K562 (cell line): ENCODE data around the gene LILRB3. TPM values are rescaled to one million over a fixed set of nuclear protein-coding genes. Genes with fewer than 3 reads are reported as not detected.

Experiments
- NR1H2 ChIP-seq: sonication (generic); formaldehyde crosslinking; IDR thresholded peaks from 2 replicates; pipeline ENCODE4 v1.4.0; 2020; ENCODE audit warnings: mild to moderate bottlenecking, missing genetic modification reagents
- NR2F6 ChIP-seq: fragments of 450-650 bp; formaldehyde crosslinking; IDR thresholded peaks from 2 replicates; pipeline ENCODE4 v1.4.0; 2020; ENCODE audit warnings: mild to moderate bottlenecking
- POLR2G ChIP-seq: fragments of 200-400 bp; formaldehyde crosslinking; IDR thresholded peaks from 2 replicates; pipeline ENCODE4 v1.6.1; 2017; ENCODE audit warnings: low read depth, mild to moderate bottlenecking, antibody characterized with exemption, low read length, moderate library complexity
- ZNF318 ChIP-seq, 2 experiments: fragments of 450-650 bp; IDR thresholded peaks; 2 replicates each; pipeline ENCODE4 v1.6.1; 2016; ENCODE audit warnings: mild to moderate bottlenecking in 2 of 2, borderline replicate concordance in 1 of 2, low read depth in 1 of 2, moderate library complexity in 1 of 2
- ZNF609 ChIP-seq: sonication (generic); formaldehyde crosslinking; IDR thresholded peaks from 2 replicates; pipeline ENCODE4 v1.8.1; 2023; ENCODE audit warnings: missing genetic modification reagents, mild to moderate bottlenecking, borderline replicate concordance
- polyA plus RNA-seq, 8 experiments: library from polyadenylated mRNA; depleted of rRNA in 4 of 8; stranded (reverse) in 5 of 8; unstranded in 3 of 8; fragments of >200 nt; fragmentation: Nextera tagmentation in 2 of 8; fragmentation: Illumina TruSeq in 1 of 8; extraction: Ambion mirVana in 2 of 8; extraction: Trizol in 1 of 8; gene quantifications; 2 replicates each; pipeline versions ENCODE4 v1.2.1 to v1.2.3, GENCODE V29; 2011 to 2014; ENCODE audit warnings: inconsistent platforms in 1 of 8, missing spikeins in 1 of 8
- total RNA-seq, 7 experiments: library from RNA; depleted of rRNA in 6 of 7; stranded (reverse); fragments of >200 nt in 6 of 7; fragmentation: Illumina TruSeq in 2 of 7; extraction: Trizol in 2 of 7; gene quantifications; 2 replicates each; pipeline versions ENCODE4 v1.2.1 to v1.2.3, GENCODE V29; 2011 to 2021; ENCODE audit warnings: low replicate concordance in 1 of 7
- TF ChIP-seq, protein P1 (sequence below): fragments of 150-350 bp; IDR thresholded peaks from 2 replicates; pipeline ENCODE4 v1.6.1; 2014; ENCODE audit warnings: low read depth, mild to moderate bottlenecking, low read length, borderline replicate concordance

The LILRB3 gene
- total and polyA plus RNA-seq, 9 of the 15 experiments (the other 6 are each of a cell fraction or from before 2014, with no cell fraction given) = 0.01 to 0.09 TPM; not detected in 7

DNA sequence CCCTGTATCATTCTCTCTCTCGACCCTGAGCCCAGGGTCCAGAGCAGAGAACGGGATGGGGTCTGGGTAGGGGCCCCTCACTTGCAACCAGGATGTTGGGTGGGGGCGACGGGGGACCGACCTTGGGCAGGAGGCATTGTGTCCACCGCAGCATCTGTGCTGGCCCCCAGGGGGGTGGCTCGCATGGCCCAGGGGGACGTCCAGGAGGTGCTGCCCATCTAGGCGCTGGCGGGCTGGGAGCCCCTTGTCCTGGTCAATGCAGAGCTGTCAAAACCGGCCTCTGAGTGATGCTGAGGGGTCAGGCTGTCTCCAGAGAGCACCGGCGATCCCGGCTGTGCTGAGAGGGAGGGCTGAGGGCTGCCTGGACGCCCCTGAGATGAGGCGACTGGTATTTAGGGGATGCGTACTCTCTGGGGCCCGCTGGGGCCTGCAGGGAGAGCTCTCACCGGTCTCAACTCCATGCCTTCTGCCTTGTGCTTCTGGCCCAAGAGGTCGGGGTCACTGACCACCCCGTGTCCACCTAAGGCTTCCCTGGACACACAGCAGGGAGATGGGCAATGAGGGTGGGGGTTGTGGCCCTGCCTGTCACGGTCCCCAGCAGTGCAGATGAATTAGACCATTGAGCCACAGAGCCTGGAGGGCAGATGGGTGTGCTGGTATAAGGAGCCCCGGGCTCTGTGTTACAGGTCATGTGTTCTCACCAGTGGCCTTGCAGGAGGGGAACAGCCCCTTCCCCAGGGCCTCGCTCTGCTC lies 13.6 kb downstream of the LILRB3 start (continued):
- TF ChIP-seq ZNF609 (no peak), ZNF318 (IDR thresholded peaks at IDR 0.05; ENCODE audit: borderline replicate concordance in 1 of 2, low read depth in 1 of 2) (no peak), NR2F6 (CRISPR knock-in tag) (no peak), POLR2G (peak; percentile 89), NR1H2 (CRISPR knock-in tag) (no peak)
- TF ChIP-seq, protein P1, sequence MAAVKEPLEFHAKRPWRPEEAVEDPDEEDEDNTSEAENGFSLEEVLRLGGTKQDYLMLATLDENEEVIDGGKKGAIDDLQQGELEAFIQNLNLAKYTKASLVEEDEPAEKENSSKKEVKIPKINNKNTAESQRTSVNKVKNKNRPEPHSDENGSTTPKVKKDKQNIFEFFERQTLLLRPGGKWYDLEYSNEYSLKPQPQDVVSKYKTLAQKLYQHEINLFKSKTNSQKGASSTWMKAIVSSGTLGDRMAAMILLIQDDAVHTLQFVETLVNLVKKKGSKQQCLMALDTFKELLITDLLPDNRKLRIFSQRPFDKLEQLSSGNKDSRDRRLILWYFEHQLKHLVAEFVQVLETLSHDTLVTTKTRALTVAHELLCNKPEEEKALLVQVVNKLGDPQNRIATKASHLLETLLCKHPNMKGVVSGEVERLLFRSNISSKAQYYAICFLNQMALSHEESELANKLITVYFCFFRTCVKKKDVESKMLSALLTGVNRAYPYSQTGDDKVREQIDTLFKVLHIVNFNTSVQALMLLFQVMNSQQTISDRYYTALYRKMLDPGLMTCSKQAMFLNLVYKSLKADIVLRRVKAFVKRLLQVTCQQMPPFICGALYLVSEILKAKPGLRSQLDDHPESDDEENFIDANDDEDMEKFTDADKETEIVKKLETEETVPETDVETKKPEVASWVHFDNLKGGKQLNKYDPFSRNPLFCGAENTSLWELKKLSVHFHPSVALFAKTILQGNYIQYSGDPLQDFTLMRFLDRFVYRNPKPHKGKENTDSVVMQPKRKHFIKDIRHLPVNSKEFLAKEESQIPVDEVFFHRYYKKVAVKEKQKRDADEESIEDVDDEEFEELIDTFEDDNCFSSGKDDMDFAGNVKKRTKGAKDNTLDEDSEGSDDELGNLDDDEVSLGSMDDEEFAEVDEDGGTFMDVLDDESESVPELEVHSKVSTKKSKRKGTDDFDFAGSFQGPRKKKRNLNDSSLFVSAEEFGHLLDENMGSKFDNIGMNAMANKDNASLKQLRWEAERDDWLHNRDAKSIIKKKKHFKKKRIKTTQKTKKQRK = no peak
